CD4-positive, alpha-beta T cell (primary cell): Measurements from ENCODE around the gene NAA30. TPM values are rescaled to one million over a fixed set of nuclear protein-coding genes. Genes with fewer than 3 reads are reported as not detected.

Experiments used
- ATAC-seq: fragments of 200-7000 bp; cut with Tn5 transposase; one replicate; pipeline ENCODE4 v1.10.0; 2022; ENCODE audit warnings: mild to moderate bottlenecking; ENCODE audit not compliant: poor library complexity
- CTCF ChIA-PET: fragments of 350-600 bp; sonication (Branson Sonifier 250); formaldehyde crosslinking; loops from one replicate; lab custom pipeline; 2021; ENCODE audit warnings: antibody characterized with exemption, inconsistent platforms; lab: Charles Lee
- POLR2A ChIA-PET: fragments of 350-600 bp; sonication (Branson Sonifier 250); formaldehyde crosslinking; loops from one replicate; lab custom pipeline; 2021; ENCODE audit warnings: antibody characterized with exemption, inconsistent platforms; lab: Charles Lee
- DNase-seq, 14 experiments: peaks; one replicate each; pipeline ENCODE4 v3.0.0-alpha.2; 2013 to 2020; ENCODE audit warnings: mixed read lengths in 2 of 14
- H3K27ac ChIP-seq, 2 donors: one replicate each; pipeline versions ENCODE4 v1.5.1 to v1.7.0; 2013; ENCODE audit warnings: low read length in 2 of 2, low read depth in 1 of 2, mild to moderate bottlenecking in 1 of 2
- H3K27me3 ChIP-seq, 2 experiments: 1 replicate in 1 of 2; 2 replicates in 1 of 2; pipeline versions ENCODE4 v1.6.1 to v1.7.0; 2013; ENCODE audit warnings: low read length in 2 of 2, control low read depth in 1 of 2, mild to moderate bottlenecking in 1 of 2, moderate library complexity in 1 of 2; ENCODE audit not compliant: insufficient read depth in 2 of 2, control insufficient read depth in 1 of 2
- H3K36me3 ChIP-seq: one replicate; pipeline ENCODE4 v1.6.1; 2013; ENCODE audit warnings: low read length, control low read depth; ENCODE audit not compliant: insufficient read depth
- H3K4me1 ChIP-seq: one replicate; pipeline ENCODE4 v1.6.1; 2013; ENCODE audit warnings: low read length, control low read depth; ENCODE audit not compliant: insufficient read depth
- H3K4me3 ChIP-seq: one replicate; pipeline ENCODE4 v1.5.1; 2013; ENCODE audit warnings: mild to moderate bottlenecking, low read length, moderate library complexity
- H3K9me3 ChIP-seq, 2 experiments: 1 replicate in 1 of 2; 2 replicates in 1 of 2; pipeline versions ENCODE4 v1.6.1 to v1.7.0; 2013; ENCODE audit warnings: low read length in 2 of 2, mild to moderate bottlenecking in 2 of 2, control low read depth in 1 of 2, moderate library complexity in 1 of 2; ENCODE audit not compliant: control insufficient read depth in 1 of 2, insufficient read depth in 1 of 2
- H3K27ac Mint-ChIP-seq: one replicate; pipeline ENCODE4 v1.8.0; 2020; ENCODE audit warnings: mixed read lengths
- H3K27me3 Mint-ChIP-seq: one replicate; pipeline ENCODE4 v1.8.0; 2021; ENCODE audit warnings: mixed read lengths
- H3K36me3 Mint-ChIP-seq: one replicate; pipeline ENCODE4 v1.8.0; 2021; ENCODE audit warnings: low read depth, mixed read lengths
- H3K4me1 Mint-ChIP-seq: one replicate; pipeline ENCODE4 v1.8.0; 2021; ENCODE audit warnings: low read depth, mixed read lengths
- H3K4me3 Mint-ChIP-seq: one replicate; pipeline ENCODE4 v1.8.0; 2020; ENCODE audit warnings: mild to moderate bottlenecking, mixed read lengths
- H3K9me3 Mint-ChIP-seq: one replicate; pipeline ENCODE4 v1.8.0; 2020; ENCODE audit warnings: mixed read lengths
- intact Hi-C, 2 experiments: fragments of 100-400 bp; cut with DNase I in 1 of 2; cut with micrococcal nuclease in 1 of 2; formaldehyde crosslinking; loops; one replicate each; pipeline versions ENCODE4 v1.15.1 to v1.9.0; 2023 to 2025; cut with DNase I, micrococcal nuclease
- total RNA-seq, 174 experiments: library from RNA in 2 of 174; stranded (reverse) in 2 of 174; gene quantifications; one replicate each; pipeline ENCODE4 v1.2.3 and lab custom pipeline; 2021 to 2026
- TF ChIP-seq, protein P1 (sequence below): fragments of 200-600 bp; IDR thresholded peaks from one replicate; pipeline ENCODE4 v1.8.0; 2022; ENCODE audit warnings: antibody characterized with exemption, mild to moderate bottlenecking

The NAA30 gene
- total RNA-seq, 2 experiments from 2014 or later, result 25.8 to 27.7 TPM

DNA sequence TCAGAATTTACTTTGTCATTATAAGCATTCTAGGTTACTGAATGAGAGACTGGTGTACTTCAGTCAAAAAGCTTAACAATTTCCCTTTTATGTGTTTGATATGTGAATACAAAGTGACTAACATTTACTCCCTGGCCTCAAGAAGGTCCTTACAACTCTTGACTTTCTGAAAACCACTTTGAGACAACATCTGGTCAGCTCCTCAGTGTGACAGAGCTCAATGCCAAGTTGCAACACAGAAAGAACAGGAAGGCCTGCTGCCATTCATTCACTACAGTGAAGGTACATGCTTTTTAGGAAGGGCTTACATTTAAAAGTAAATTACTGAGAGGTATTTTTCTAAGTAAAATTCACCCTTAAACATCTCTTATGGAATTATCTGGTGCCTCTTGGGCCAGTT lies 2.3 kb upstream of the NAA30 start:
- Mint-ChIP-seq H3K4me1 (peaks cover 35% of the 10 kb centered on the region), H3K27me3 (no peaks in the 10 kb centered on the region), H3K27ac (peak overlapping the region; percentile 60), H3K9me3 (no peaks in the 10 kb centered on the region), H3K36me3 (peaks cover 17% of the 10 kb centered on the region), H3K4me3 (peak overlapping the region; percentile 94)
- POLR2A ChIA-PET, result no interaction called here
- TF ChIP-seq, protein P1, sequence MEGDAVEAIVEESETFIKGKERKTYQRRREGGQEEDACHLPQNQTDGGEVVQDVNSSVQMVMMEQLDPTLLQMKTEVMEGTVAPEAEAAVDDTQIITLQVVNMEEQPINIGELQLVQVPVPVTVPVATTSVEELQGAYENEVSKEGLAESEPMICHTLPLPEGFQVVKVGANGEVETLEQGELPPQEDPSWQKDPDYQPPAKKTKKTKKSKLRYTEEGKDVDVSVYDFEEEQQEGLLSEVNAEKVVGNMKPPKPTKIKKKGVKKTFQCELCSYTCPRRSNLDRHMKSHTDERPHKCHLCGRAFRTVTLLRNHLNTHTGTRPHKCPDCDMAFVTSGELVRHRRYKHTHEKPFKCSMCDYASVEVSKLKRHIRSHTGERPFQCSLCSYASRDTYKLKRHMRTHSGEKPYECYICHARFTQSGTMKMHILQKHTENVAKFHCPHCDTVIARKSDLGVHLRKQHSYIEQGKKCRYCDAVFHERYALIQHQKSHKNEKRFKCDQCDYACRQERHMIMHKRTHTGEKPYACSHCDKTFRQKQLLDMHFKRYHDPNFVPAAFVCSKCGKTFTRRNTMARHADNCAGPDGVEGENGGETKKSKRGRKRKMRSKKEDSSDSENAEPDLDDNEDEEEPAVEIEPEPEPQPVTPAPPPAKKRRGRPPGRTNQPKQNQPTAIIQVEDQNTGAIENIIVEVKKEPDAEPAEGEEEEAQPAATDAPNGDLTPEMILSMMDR, result no peak
- ATAC-seq (no peak), DNase-seq (no peak)
- CTCF ChIA-PET, result no interaction called here
- no peaks in the 10 kb centered on the region for H3K36me3 ChIP-seq
- H3K27me3 ChIP-seq, result no peaks in the 10 kb centered on the region
- intact Hi-C loops, result loop anchor here in 1 of 2 experiments (5.0 kb wide), 1 partner anchor 1811 kb away; no protein-coding TSS in a partner anchor
- no peaks in the 10 kb centered on the region for H3K9me3 ChIP-seq
- no peak overlapping the region for H3K27ac ChIP-seq
- H3K4me1 ChIP-seq, result peaks cover 19% of the 10 kb centered on the region
- H3K4me3 ChIP-seq, result no peak overlapping the region

GRCh38 chr14:57389646-57390036 lies 745 bp upstream of the NAA30 start:
- H3K9me3 ChIP-seq, result no peaks in the 10 kb centered on the region
- TF ChIP-seq, protein P1, result no peak
- Mint-ChIP-seq H3K4me3 (peak overlapping the region; percentile 94), H3K9me3 (no peaks in the 10 kb centered on the region), H3K36me3 (peaks cover 24% of the 10 kb centered on the region), H3K27ac (peak overlapping the region; percentile 93), H3K4me1 (peaks cover 51% of the 10 kb centered on the region), H3K27me3 (no peaks in the 10 kb centered on the region)
- ChIA-PET POLR2A (interaction anchor here (0.6 to 3.2 kb wide), 11 partner anchors 8 to 1799 kb away, joined by 3 to 38 read pairs (median 5); partner anchors contain the start of genes ACTR10, AP5M1, DAAM1 and EXOC5), CTCF (interaction anchor here (1.5 kb wide), 1 partner anchor 12 kb away, joined by 3 read pairs; no protein-coding TSS in a partner anchor)
- peak overlapping the region; percentile 91 for H3K4me3 ChIP-seq
- ATAC-seq, result no peak
- H3K4me1 ChIP-seq, result peaks cover 19% of the 10 kb centered on the region
- peak overlapping the region; percentile 75 to 89 for H3K27ac ChIP-seq
- intact Hi-C loops, result loop anchor here (2.0 to 5.0 kb wide), 6 partner anchors 119 to 1812 kb away; partner anchors contain the start of genes AP5M1 (in 1 of the 2) and EXOC5 (in 1 of the 2)
- no peak for DNase-seq
- no peaks in the 10 kb centered on the region for H3K36me3 ChIP-seq
- no peaks in the 10 kb centered on the region for H3K27me3 ChIP-seq

DNA sequence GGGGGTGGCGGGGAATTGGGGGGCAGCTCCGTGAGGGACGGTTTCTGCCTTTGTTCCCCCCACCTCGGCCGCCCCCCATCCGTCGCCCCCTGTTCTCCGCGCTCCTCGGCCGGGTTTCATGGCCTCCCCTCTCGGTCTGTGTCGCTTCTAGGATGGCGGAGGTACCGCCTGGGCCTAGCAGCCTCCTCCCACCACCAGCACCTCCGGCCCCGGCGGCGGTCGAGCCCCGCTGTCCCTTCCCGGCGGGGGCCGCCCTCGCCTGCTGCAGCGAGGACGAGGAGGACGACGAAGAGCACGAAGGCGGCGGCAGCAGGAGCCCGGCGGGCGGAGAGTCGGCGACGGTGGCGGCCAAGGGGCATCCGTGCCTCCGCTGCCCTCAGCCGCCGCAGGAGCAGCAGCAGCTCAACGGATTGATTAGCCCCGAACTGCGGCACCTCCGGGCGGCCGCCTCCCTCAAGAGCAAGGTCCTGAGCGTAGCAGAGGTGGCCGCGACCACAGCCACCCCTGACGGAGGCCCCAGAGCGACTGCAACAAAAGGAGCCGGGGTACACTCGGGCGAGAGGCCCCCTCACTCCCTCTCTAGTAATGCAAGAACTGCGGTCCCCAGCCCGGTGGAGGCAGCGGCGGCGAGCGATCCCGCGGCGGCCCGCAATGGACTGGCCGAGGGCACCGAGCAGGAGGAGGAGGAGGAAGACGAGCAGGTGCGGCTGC lies 575 bp downstream of the NAA30 start:
- ATAC-seq, result peak; percentile 35
- Mint-ChIP-seq H3K27me3 (no peaks in the 10 kb centered on the region), H3K4me1 (peaks cover 53% of the 10 kb centered on the region), H3K9me3 (no peaks in the 10 kb centered on the region), H3K4me3 (peak overlapping the region; percentile 94), H3K27ac (peak overlapping the region; percentile 93), H3K36me3 (peaks cover 27% of the 10 kb centered on the region)
- DNase-seq, result peak in 11 of 14 experiments; percentile 8 to 69 (median 27)
- CTCF ChIA-PET, result interaction anchor here (1.5 kb wide), 1 partner anchor 11 kb away, joined by 3 read pairs; no protein-coding TSS in a partner anchor
- H3K27me3 ChIP-seq, result no peaks in the 10 kb centered on the region
- intact Hi-C loops, result loop anchor here (2.0 to 5.0 kb wide), 5 partner anchors 120 to 1279 kb away; partner anchors contain the start of genes AP5M1 (in 1 of the 2) and EXOC5 (in 1 of the 2)
- peaks cover 19% of the 10 kb centered on the region for H3K4me1 ChIP-seq
- no peaks in the 10 kb centered on the region for H3K36me3 ChIP-seq
- H3K4me3 ChIP-seq, result peak overlapping the region; percentile 91
- POLR2A ChIA-PET, result interaction anchor here (0.7 to 3.2 kb wide), 9 partner anchors 9 to 1798 kb away, joined by 3 to 38 read pairs (median 5); partner anchors contain the start of genes ACTR10, AP5M1, ARID4A and DAAM1
- peak overlapping the region in 1 of 2 donors; percentile 75 for H3K27ac ChIP-seq
- TF ChIP-seq, protein P1, result no peak
- no peaks in the 10 kb centered on the region for H3K9me3 ChIP-seq
